Bronchial epithelial cell (primary cell): ENCODE results near the gene GDI2. TPM values are rescaled to one million over a fixed set of nuclear protein-coding genes. Genes with fewer than 3 reads are reported as not detected.

Source experiments
- DNase-seq: peaks from one replicate; pipeline ENCODE4 v3.0.0-alpha.2; 2010; ENCODE audit warnings: low read depth
- FAIRE-seq: peaks from 2 replicates; lab custom pipeline; 2011; peaks lifted over from hg19 to GRCh38; lab: Jason Lieb, UNC
- H3K27me3 ChIP-seq: 2 replicates; pipeline ENCODE4 v1.5.1; 2011; ENCODE audit warnings: low read length; ENCODE audit not compliant: control insufficient read depth, insufficient read depth
- H3K36me3 ChIP-seq: 2 replicates; pipeline ENCODE4 v1.5.1; 2011; ENCODE audit warnings: low read length; ENCODE audit not compliant: control insufficient read depth, insufficient read depth
- H3K4me3 ChIP-seq: 2 replicates; pipeline ENCODE4 v1.5.1; 2011; ENCODE audit warnings: mild to moderate bottlenecking, low read depth, low read length, control low read depth
- CTCF ChIP-seq: IDR thresholded peaks from 2 replicates; pipeline ENCODE4 v1.5.1; 2011; ENCODE audit warnings: mild to moderate bottlenecking, moderate library complexity, low read length, control low read depth, inconsistent platforms; ENCODE audit not compliant: insufficient read depth, severe bottlenecking
- total RNA-seq: library from RNA; depleted of rRNA; stranded (reverse); fragments of >200 nt; gene quantifications from 2 replicates; pipeline ENCODE4 v1.2.1, GENCODE V29; 2014

The GDI2 gene
- total RNA-seq, 1 donor from 2014 or later = 395 TPM

DNA sequence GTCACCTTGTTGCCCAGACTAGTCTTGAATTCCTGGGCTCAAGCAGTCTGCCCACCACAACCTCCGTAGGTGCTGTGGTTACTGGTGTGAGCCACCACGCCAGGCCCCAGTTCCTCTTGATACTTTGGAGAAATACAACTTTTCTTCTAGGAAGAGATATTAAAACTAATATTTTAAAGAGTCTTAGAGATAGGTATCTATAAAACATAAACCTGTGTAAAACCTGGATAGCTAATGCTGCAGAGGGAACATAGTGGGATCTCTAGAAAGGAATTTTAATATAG lies 4.8 kb upstream of the GDI2 start:
- no peak overlapping the region for H3K4me3 ChIP-seq
- no peaks in the 10 kb centered on the region for H3K27me3 ChIP-seq
- no peak for DNase-seq
- TF ChIP-seq CTCF = no peak
- H3K36me3 ChIP-seq = no peaks in the 10 kb centered on the region
- no peak for FAIRE-seq

- no peaks in the 10 kb centered on the region for H3K36me3 ChIP-seq
- FAIRE-seq (no peak), DNase-seq (no peak)
- no peak overlapping the region for H3K4me3 ChIP-seq
- TF ChIP-seq CTCF = no peak
- H3K27me3 ChIP-seq = no peaks in the 10 kb centered on the region
Measured at GRCh38 chr10:5817322-5818047, 4.3 kb upstream of the GDI2 start.

DNA sequence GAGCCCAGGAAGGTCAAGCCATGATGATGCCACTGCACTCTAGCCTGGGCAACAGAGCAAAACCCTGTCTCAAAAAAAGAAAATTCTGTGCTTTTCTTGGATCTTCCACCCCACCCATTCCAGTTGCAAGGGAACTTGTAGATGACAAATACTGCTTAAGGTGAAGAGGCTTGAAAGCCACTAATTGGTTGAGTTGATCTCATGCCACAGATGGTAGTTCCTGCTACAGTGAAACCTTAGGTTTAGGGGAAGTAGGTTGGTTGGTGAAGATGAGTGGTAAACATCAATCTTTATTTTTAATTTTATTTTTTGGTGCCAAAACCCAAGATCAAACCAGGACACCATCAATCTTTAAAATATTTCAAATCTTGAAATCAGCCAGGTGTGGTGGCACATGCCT lies 2.9 kb upstream of the GDI2 start:
- H3K36me3 ChIP-seq = no peaks in the 10 kb centered on the region
- no peaks in the 10 kb centered on the region for H3K27me3 ChIP-seq
- DNase-seq = no peak
- no peak for FAIRE-seq
- no peak for TF ChIP-seq CTCF
- no peak overlapping the region for H3K4me3 ChIP-seq

- no peaks in the 10 kb centered on the region for H3K27me3 ChIP-seq
- no peak for TF ChIP-seq CTCF
- H3K4me3 ChIP-seq = peak overlapping the region; percentile 96
- no peaks in the 10 kb centered on the region for H3K36me3 ChIP-seq
- peak; percentile 42 for DNase-seq
- no peak for FAIRE-seq
Measured at GRCh38 chr10:5814110-5815107, 1.2 kb upstream of the GDI2 start.

- Histone ChIP-seq H3K27me3 (no peaks in the 10 kb centered on the region), H3K36me3 (peaks cover under 1% of the 10 kb centered on the region), H3K4me3 (peak overlapping the region; percentile 96)
- no peak for TF ChIP-seq CTCF
- DNase-seq (no peak), FAIRE-seq (no peak)
Measured at GRCh38 chr10:5813091-5813340, 218 bp downstream of the GDI2 start.
